Spleen (tissue), 7 donors: ENCODE measurements around the gene DNAJA2.

Experiments used
- POLR2A ChIP-seq, 3 donors: fragments of 450-650 bp; IDR thresholded peaks; one replicate each; pipeline ENCODE4 v1.5.1; 2017; ENCODE audit warnings: antibody characterized with exemption in 3 of 3, mild to moderate bottlenecking in 1 of 3
- TF ChIP-seq, protein P1 (sequence below), 11 experiments: fragments of 200-600 bp in 7 of 11; fragments of 450-650 bp in 4 of 11; sonication (generic) in 4 of 11; IDR thresholded peaks in 8 of 11; conservative IDR thresholded peaks in 3 of 11; 1 replicate in 7 of 11; 2 replicates in 4 of 11; pipeline versions ENCODE4 v1.4.0 to v1.8.0; 2016 to 2021; ENCODE audit warnings: antibody characterized with exemption in 11 of 11, inconsistent platforms in 4 of 11, mild to moderate bottlenecking in 1 of 11
- donor health status: DM: no; HTN: no; CAD: no; lungs with moderate emphysema.
- donor health status: DM: no; HTN: no; CAD: no.
- donor health status: DM: no; HTN: no; CAD: no.

DNA sequence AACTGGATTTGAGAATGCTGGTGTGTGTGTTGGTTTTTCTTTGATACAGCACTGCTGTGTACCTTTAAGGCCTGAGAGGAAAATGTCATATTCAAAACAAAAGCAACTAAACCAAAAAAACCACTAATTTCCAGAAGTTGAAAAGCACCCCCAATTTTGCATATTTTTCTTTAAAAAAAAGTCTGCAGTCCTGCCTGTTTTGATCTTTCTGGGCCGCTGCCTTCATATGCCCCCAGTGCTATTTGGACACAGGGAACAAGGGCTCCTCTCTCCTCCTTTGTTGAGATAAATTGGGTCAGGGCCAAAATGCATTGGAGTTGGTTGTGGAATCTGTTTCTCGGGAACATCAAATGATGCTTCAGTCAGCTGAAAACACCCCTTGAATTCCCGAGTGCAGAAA, 62.4 kb downstream of the DNAJA2 start:
- no peak for TF ChIP-seq POLR2A (IDR thresholded peaks at IDR 0.05)
- TF ChIP-seq, protein P1, sequence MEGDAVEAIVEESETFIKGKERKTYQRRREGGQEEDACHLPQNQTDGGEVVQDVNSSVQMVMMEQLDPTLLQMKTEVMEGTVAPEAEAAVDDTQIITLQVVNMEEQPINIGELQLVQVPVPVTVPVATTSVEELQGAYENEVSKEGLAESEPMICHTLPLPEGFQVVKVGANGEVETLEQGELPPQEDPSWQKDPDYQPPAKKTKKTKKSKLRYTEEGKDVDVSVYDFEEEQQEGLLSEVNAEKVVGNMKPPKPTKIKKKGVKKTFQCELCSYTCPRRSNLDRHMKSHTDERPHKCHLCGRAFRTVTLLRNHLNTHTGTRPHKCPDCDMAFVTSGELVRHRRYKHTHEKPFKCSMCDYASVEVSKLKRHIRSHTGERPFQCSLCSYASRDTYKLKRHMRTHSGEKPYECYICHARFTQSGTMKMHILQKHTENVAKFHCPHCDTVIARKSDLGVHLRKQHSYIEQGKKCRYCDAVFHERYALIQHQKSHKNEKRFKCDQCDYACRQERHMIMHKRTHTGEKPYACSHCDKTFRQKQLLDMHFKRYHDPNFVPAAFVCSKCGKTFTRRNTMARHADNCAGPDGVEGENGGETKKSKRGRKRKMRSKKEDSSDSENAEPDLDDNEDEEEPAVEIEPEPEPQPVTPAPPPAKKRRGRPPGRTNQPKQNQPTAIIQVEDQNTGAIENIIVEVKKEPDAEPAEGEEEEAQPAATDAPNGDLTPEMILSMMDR (IDR thresholded peaks at IDR 0.05 in 8 of 11, conservative IDR thresholded peaks at IDR 0.05 in 3 of 11) = no peak
